Pancreas (tissue), 10 donors: ENCODE measurements around the gene GAA. TPM values are rescaled to one million over a fixed set of nuclear protein-coding genes. Genes with fewer than 3 reads are reported as not detected.

Experiments used
- ATAC-seq, 4 donors: fragments of 200-7000 bp; cut with Tn5 transposase; one replicate each; pipeline versions ENCODE4 v1.8.0 to v1.9.1; 2020; ENCODE audit warnings: mild to moderate bottlenecking in 4 of 4, moderate library complexity in 4 of 4
- DNase-seq, 6 donors: peaks; one replicate each; pipeline ENCODE4 v3.0.0-alpha.2; 2020
- FAIRE-seq: peaks from 2 replicates; lab custom pipeline; 2012; peaks lifted over from hg19 to GRCh38; lab: Jason Lieb, UNC
- H3K27ac ChIP-seq, 4 donors: fragments of 200-600 bp; sonication (generic); 1 replicate in 3 of 4; 2 replicates in 1 of 4; pipeline versions ENCODE4 v1.5.0 to v1.8.0; 2020
- H3K27me3 ChIP-seq, 4 donors: fragments of 200-600 bp; one replicate each; pipeline ENCODE4 v1.8.0; 2021
- H3K36me3 ChIP-seq, 3 donors: fragments of 200-600 bp; sonication (generic) in 1 of 3; one replicate each; pipeline versions ENCODE4 v1.5.0 to v1.8.0; 2020 to 2021
- H3K4me1 ChIP-seq, 3 donors: fragments of 200-600 bp; one replicate each; pipeline ENCODE4 v1.8.0; 2021
- H3K4me3 ChIP-seq, 4 donors: fragments of 200-600 bp; sonication (generic) in 2 of 4; one replicate each; pipeline versions ENCODE4 v1.5.0 to v1.8.0; 2020 to 2021
- H3K9me3 ChIP-seq, 4 donors: fragments of 200-600 bp; one replicate each; pipeline ENCODE4 v1.8.0; 2021
- WGBS, 2 donors: extraction: QIAGEN DNeasy Blood & Tissue Kit; methylation state at CpG; one replicate each; pipeline ENCODE4 v1.1.7; 2013; 5-methylcytosine and 5-hydroxymethylcytosine counted together
- intact Hi-C, 3 donors: fragments of 100-400 bp; cut with DNase I; formaldehyde crosslinking; loops; one replicate each; pipeline versions ENCODE4 v1.11.1 to v1.14.2; 2022
- polyA plus RNA-seq, 2 donors: library from polyadenylated mRNA; stranded (reverse); fragments of 200-250 nt; gene quantifications; one replicate each; pipeline ENCODE4 v1.2.3, GENCODE V29; 2013
- total RNA-seq, 6 donors: library from RNA; stranded (reverse); fragmentation: NEBNext Ultra II Directional in 4 of 6; extraction: Animal tissue kit (Norgen Biotek cat#: 25700) in 4 of 6; gene quantifications; one replicate each; pipeline versions ENCODE4 v1.2.1 to v1.2.4, GENCODE V29; 2021 to 2023
- TF ChIP-seq, protein P1 (sequence below), 4 donors: fragments of 200-600 bp; sonication (generic) in 3 of 4; IDR thresholded peaks; one replicate each; pipeline versions ENCODE4 v1.5.0 to v1.8.0; 2021; ENCODE audit warnings: antibody characterized with exemption in 4 of 4
- donor health status: healthy with polysubstance abuse.
- donor health status: DM: no; HTN: no; CAD: no; lungs with moderate emphysema.
- donor health status: DM: no; HTN: no; CAD: no.
- donor health status: control.
- donor health status: control.
- donor health status: Bipolar disorder and iron deficiency.
- donor health status: DM: yes; HTN: yes; CAD: no.
- donor health status: DM: no; HTN: no; CAD: no.
- donor health status: DM: no; HTN: no; CAD: no.
- donor health status: DM: yes; HTN: yes; CAD: no.

The GAA gene
- total and polyA plus RNA-seq, 8 donors, result 20.2 to 56.3 (median 33.4) TPM

DNA sequence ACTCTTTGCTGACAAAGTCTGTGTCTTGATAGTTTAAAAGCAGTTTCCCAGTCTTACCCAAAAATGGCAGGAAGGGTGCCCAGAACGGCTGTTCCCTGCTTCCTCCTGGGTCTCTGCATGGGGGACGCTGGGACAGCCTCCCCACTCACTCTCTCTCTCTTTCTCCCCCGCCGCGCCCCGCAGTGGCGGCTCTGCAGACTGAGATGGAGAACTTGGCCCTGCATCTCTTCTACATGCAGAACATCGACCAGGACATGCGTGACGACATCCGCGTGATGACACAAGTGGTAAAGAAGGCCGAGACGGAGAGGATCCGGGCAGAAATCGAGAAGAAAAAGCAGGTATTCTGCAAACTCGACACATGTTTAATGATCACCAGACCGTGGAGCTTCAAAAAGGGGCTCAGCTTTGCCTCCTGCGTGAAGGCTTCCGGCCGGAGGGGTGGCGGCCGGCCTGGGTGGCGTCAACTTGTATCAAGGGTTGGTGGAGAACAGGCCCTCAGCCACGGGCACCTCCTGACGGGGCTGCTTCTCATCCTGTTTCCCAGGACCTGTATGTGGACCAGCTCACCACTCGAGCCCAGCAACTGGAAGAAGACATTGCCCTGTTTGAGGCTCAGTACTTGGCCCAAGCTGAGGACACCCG is 42.9 kb upstream of the GAA start:
- DNase-seq, result no peak
- no peaks in the 10 kb centered on the region for H3K36me3 ChIP-seq
- intact Hi-C loops, result no loop called here
- H3K9me3 ChIP-seq, result no peaks in the 10 kb centered on the region
- WGBS, 2 donors, result 91 to 95% methylated on average over 28 of the region's 28 CpGs
- no peaks in the 10 kb centered on the region for H3K27me3 ChIP-seq
- H3K27ac ChIP-seq, result no peak overlapping the region
- H3K4me3 ChIP-seq, result no peak overlapping the region
- no peaks in the 10 kb centered on the region for H3K4me1 ChIP-seq
- FAIRE-seq, result no peak
- TF ChIP-seq, protein P1, sequence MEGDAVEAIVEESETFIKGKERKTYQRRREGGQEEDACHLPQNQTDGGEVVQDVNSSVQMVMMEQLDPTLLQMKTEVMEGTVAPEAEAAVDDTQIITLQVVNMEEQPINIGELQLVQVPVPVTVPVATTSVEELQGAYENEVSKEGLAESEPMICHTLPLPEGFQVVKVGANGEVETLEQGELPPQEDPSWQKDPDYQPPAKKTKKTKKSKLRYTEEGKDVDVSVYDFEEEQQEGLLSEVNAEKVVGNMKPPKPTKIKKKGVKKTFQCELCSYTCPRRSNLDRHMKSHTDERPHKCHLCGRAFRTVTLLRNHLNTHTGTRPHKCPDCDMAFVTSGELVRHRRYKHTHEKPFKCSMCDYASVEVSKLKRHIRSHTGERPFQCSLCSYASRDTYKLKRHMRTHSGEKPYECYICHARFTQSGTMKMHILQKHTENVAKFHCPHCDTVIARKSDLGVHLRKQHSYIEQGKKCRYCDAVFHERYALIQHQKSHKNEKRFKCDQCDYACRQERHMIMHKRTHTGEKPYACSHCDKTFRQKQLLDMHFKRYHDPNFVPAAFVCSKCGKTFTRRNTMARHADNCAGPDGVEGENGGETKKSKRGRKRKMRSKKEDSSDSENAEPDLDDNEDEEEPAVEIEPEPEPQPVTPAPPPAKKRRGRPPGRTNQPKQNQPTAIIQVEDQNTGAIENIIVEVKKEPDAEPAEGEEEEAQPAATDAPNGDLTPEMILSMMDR (IDR thresholded peaks at IDR 0.05), result no peak
- no peak for ATAC-seq

DNA sequence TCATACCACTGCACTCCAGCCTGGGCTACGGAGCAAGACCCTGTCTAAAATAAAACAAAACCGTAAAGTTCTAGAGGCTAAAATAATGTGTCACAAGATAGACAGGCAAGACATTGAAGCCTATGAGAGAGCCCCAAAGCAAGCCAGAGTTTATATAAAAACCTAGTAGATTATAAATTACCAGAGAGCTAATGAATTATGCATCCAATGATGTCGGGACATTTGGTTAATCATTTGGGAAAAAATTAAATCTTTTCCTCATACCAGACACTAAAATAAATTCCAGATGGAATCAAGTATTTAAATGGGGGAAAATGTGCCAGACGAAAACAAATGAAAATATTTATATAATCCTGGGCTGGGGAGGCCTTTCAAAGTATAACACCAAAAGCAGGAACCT is 40.7 kb upstream of the GAA start:
- no peak overlapping the region for H3K4me3 ChIP-seq
- H3K9me3 ChIP-seq, result no peaks in the 10 kb centered on the region
- FAIRE-seq, result no peak
- WGBS, 2 donors, result 61 to 71% methylated on average over 4 of the region's 4 CpGs
- H3K27me3 ChIP-seq, result no peaks in the 10 kb centered on the region
- ATAC-seq, result peak in 3 of 4 donors; percentile 71 to 77 (median 76)
- TF ChIP-seq, protein P1 (IDR thresholded peaks at IDR 0.05), result no peak
- H3K27ac ChIP-seq, result peak overlapping the region; percentile 51 to 64 (median 60)
- no peaks in the 10 kb centered on the region for H3K36me3 ChIP-seq
- no peak for DNase-seq
- H3K4me1 ChIP-seq, result no peaks in the 10 kb centered on the region
- intact Hi-C loops, result no loop called here

DNA sequence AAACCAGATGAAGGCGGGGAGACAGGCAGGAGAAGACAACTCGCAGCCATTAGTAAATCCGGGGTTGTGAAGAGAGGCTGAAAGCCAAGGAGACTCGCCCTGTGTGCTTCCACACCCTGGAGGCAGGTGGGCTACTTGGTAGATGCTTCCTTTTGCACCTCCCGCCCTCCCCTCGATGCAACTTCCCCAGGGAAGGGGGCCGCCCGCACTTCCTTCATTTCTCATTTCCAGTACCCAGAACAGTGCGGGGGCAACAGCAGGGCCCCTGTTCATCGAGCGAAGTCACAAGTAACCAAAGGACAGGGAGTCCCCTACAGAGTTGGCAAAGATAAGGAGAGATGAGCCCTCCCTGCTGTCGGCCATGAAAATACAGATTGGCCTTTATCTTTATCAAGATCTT is 40.0 kb upstream of the GAA start:
- Histone ChIP-seq H3K27me3 (no peaks in the 10 kb centered on the region), H3K9me3 (no peaks in the 10 kb centered on the region), H3K4me1 (no peaks in the 10 kb centered on the region), H3K36me3 (no peaks in the 10 kb centered on the region), H3K4me3 (no peak overlapping the region), H3K27ac (peak overlapping the region in 3 of 4 donors; percentile 51 to 64 (median 62))
- no peak for DNase-seq
- WGBS, 2 donors, result 87 to 92% methylated on average over 12 of the region's 12 CpGs
- intact Hi-C loops, result no loop called here
- no peak for ATAC-seq
- FAIRE-seq, result no peak
- TF ChIP-seq, protein P1 (IDR thresholded peaks at IDR 0.05), result no peak

DNA sequence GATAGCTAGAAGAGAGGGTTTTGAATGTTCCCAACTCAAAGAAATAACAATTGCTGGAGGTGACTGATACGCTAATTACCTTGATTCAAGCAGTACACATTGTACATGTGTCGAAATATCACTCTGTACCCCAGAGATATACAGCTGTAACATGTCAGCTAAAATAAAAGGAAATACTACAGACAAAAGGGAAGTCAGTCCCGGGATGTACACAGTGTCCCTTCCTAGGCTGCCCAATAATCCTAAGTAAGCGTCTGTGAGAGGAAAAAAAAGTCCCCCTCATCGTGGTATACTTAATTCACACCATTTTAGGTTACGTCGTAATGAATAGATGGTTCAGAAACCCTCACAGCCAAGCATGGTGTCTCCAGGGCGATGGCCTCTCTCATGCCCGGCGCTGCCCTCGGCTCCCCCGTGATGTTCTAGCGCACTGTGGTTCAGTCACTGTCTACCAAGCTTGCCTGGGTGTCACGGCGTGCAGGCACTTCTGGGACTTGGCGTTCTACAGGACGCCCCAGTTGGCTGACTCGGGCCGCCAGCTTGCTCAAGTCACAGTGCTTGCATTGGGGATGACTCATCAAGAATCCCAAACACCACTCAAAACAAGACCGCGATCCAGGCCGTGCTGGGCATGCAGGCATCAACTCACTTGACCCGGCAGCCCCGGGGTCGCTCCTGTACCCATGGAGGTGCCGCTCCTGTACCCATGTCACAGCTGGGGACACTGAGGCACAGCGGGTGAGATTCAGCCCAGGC is 37.4 kb upstream of the GAA start:
- H3K4me3 ChIP-seq, result no peak overlapping the region
- 90 to 92% methylated on average over 27 of the region's 27 CpGs for WGBS, 2 donors
- no peak overlapping the region for H3K27ac ChIP-seq
- ATAC-seq, result peak in 2 of 4 donors; percentile 31 to 38
- peak in 1 of 6 donors; percentile 66 for DNase-seq
- intact Hi-C loops, result no loop called here
- H3K9me3 ChIP-seq, result no peaks in the 10 kb centered on the region
- TF ChIP-seq, protein P1 (IDR thresholded peaks at IDR 0.05), result no peak
- no peak for FAIRE-seq
- H3K4me1 ChIP-seq, result peaks cover 0 to 9% (median 0%) of the 10 kb centered on the region in 3 donors
- H3K36me3 ChIP-seq, result no peaks in the 10 kb centered on the region
- H3K27me3 ChIP-seq, result no peaks in the 10 kb centered on the region

DNA sequence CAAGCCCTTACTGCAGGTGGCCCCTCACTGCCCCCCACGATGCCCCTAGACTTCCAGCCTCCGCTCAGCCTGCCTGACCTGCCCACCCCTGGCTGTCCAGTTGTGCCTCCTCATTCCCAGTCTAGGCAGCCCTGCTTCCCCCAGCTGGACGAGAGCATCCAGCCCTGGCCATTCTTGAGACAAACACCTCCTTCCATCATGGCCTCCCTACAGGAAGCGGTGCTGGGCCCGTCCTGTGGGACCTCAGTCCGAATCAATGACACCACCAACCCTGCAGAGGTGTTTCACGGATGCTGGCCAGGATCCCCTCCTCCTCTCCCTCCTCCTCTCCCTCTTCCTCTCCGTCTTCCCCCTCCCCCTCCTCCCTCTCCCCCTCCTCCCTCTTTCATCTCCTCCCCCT is 36.7 kb upstream of the GAA start:
- H3K4me1 ChIP-seq, result peaks cover 0 to 16% (median 0%) of the 10 kb centered on the region in 3 donors
- TF ChIP-seq, protein P1 (IDR thresholded peaks at IDR 0.05), result no peak
- H3K4me3 ChIP-seq, result no peak overlapping the region
- no peaks in the 10 kb centered on the region for H3K27me3 ChIP-seq
- no peak for DNase-seq
- no peak for ATAC-seq
- intact Hi-C loops, result no loop called here
- no peak for FAIRE-seq
- 89 to 90% methylated on average over 8 of the region's 8 CpGs for WGBS, 2 donors
- no peaks in the 10 kb centered on the region for H3K9me3 ChIP-seq
- no peak overlapping the region for H3K27ac ChIP-seq
- no peaks in the 10 kb centered on the region for H3K36me3 ChIP-seq
